GDM1 (cell line): ENCODE data around the gene SLC4A7.

Experiments used
- DNase-seq: peaks from one replicate; lab custom pipeline; 2025; lab: John Stamatoyannopoulos, UW

Gene SLC4A7

DNA sequence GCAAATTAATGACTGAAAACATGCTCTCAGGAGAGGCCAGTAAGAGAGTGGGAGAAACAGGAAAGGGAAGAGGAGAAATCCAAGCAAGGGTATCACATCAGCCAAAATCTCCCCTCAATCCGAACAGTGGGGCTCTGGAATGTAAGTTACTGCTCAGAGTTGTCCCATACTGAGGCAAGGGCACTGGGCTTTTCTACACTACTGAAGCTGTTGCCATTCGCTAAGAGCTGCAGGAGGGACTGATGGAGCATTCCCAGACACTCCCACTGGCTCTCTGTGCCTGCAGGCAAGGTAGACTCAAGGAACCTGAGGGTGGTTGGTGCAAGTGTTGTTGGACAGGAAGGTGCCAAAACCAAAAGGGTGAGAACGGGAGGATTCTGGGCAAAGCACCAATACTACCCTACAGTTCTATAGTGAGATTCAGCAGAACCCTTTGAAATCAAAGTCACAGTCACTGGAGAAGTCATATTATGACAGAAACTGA is 161.1 kb downstream of the SLC4A7 start:
- DNase-seq = no peak
